ENCODE measurements around the gene CPED1. TPM values are rescaled to one million over a fixed set of nuclear protein-coding genes. Genes with fewer than 3 reads are reported as not detected.

CPED1 gene
- total and polyA plus RNA-seq, 2 experiments from 2014 or later: 0.17 to 0.47 TPM

DNA sequence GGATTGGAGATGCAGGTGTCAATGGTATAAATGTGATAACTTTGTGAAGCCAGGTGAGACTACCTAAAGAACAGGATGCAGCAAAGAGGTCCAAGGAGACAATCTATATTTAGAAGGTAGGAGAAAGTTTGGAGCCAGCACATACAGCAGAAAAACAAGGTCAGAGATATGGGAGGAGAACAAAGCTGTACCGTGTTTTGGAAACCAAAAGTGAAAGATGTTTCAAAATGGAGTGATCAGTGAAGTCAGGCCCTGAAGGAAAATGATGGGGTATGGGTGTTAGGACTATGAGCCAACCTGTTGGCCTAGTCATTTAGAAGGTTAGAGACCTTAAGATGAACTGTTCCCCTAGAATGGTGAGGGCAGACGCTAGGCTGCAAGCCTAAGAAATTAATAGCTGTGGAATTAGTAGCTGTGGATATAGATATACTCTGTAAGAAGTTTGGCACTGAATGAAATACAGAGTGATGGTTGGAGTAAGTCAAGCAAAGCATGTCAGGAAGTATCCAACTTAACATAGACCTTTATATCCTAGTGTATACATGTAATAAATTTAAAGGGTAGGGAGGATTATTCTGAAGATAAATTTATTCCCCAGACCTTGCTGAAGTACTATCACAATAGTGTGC, 190.5 kb downstream of the CPED1 start (continued):
- TF ChIP-seq NANOG (IDR thresholded peaks at IDR 0.05; ENCODE audit: borderline replicate concordance): no peak
- TF ChIP-seq, protein P1, sequence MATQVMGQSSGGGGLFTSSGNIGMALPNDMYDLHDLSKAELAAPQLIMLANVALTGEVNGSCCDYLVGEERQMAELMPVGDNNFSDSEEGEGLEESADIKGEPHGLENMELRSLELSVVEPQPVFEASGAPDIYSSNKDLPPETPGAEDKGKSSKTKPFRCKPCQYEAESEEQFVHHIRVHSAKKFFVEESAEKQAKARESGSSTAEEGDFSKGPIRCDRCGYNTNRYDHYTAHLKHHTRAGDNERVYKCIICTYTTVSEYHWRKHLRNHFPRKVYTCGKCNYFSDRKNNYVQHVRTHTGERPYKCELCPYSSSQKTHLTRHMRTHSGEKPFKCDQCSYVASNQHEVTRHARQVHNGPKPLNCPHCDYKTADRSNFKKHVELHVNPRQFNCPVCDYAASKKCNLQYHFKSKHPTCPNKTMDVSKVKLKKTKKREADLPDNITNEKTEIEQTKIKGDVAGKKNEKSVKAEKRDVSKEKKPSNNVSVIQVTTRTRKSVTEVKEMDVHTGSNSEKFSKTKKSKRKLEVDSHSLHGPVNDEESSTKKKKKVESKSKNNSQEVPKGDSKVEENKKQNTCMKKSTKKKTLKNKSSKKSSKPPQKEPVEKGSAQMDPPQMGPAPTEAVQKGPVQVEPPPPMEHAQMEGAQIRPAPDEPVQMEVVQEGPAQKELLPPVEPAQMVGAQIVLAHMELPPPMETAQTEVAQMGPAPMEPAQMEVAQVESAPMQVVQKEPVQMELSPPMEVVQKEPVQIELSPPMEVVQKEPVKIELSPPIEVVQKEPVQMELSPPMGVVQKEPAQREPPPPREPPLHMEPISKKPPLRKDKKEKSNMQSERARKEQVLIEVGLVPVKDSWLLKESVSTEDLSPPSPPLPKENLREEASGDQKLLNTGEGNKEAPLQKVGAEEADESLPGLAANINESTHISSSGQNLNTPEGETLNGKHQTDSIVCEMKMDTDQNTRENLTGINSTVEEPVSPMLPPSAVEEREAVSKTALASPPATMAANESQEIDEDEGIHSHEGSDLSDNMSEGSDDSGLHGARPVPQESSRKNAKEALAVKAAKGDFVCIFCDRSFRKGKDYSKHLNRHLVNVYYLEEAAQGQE (IDR thresholded peaks at IDR 0.05; ENCODE audit: unreplicated experiment): no peak
- no peak for TF ChIP-seq STAT1 (IDR thresholded peaks at IDR 0.05; ENCODE audit: unreplicated experiment)

GRCh38 chr7:121180436-121181063, 192.0 kb downstream of the CPED1 start:
- Histone ChIP-seq H3K79me2 (replicated peaks; ENCODE audit: insufficient read depth) (no peaks in the 10 kb centered on the region), H3F3A (replicated peaks; ENCODE audit: low read depth) (no peaks in the 10 kb centered on the region), H3K27me3 (ENCODE audit: insufficient read depth) (no peaks in the 10 kb centered on the region), H3K36me3 (ENCODE audit: insufficient read depth) (no peaks in the 10 kb centered on the region), H3K4me3 (no peak overlapping the region), H3K4me2 (no peak overlapping the region), H3K9me2 (ENCODE audit: insufficient read depth) (no peaks in the 10 kb centered on the region), H4K20me1 (replicated peaks; ENCODE audit: insufficient read depth) (no peaks in the 10 kb centered on the region), H3K4me1 (ENCODE audit: insufficient read depth) (no peaks in the 10 kb centered on the region), H2AFZ (no peak overlapping the region), H3K27ac (ENCODE audit: low read depth) (no peak overlapping the region)
- Mint-ChIP-seq H3K4me3 (no peak overlapping the region), H3K4me1 (no peaks in the 10 kb centered on the region), H3K27ac (no peak overlapping the region), H3K36me3 (ENCODE audit: low read depth) (no peaks in the 10 kb centered on the region), H3K27me3 (ENCODE audit: insufficient read depth, low read depth, poor library complexity) (no peaks in the 10 kb centered on the region), H3K9me3 (no peaks in the 10 kb centered on the region)
- DNase-seq (ENCODE audit: low spot score) (no peak), ATAC-seq (no peak)
- TF ChIP-seq JUNB (IDR thresholded peaks at IDR 0.05; ENCODE audit: unreplicated experiment): no peak
- no peak for TF ChIP-seq ZNF331 (CRISPR knock-in tag; IDR thresholded peaks at IDR 0.05; ENCODE audit: low read depth)
- TF ChIP-seq CREB1 (CRISPR knock-in tag; IDR thresholded peaks at IDR 0.05; ENCODE audit: low read depth): no peak
- TF ChIP-seq, protein P2, sequence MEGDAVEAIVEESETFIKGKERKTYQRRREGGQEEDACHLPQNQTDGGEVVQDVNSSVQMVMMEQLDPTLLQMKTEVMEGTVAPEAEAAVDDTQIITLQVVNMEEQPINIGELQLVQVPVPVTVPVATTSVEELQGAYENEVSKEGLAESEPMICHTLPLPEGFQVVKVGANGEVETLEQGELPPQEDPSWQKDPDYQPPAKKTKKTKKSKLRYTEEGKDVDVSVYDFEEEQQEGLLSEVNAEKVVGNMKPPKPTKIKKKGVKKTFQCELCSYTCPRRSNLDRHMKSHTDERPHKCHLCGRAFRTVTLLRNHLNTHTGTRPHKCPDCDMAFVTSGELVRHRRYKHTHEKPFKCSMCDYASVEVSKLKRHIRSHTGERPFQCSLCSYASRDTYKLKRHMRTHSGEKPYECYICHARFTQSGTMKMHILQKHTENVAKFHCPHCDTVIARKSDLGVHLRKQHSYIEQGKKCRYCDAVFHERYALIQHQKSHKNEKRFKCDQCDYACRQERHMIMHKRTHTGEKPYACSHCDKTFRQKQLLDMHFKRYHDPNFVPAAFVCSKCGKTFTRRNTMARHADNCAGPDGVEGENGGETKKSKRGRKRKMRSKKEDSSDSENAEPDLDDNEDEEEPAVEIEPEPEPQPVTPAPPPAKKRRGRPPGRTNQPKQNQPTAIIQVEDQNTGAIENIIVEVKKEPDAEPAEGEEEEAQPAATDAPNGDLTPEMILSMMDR (conservative IDR thresholded peaks at IDR 0.05; ENCODE audit: low read depth in 2 of 2): no peak
- TF ChIP-seq STAT1 (IDR thresholded peaks at IDR 0.05; ENCODE audit: unreplicated experiment): no peak
- no peak for TF ChIP-seq ZNF114 (CRISPR knock-in tag; IDR thresholded peaks at IDR 0.05)
- no peak for TF ChIP-seq EZH2 (IDR thresholded peaks at IDR 0.05; ENCODE audit: low read depth, unreplicated experiment)
- no peak for TF ChIP-seq POLR2AphosphoS5 (IDR thresholded peaks at IDR 0.05; ENCODE audit: low read depth)
- TF ChIP-seq, protein P1 (IDR thresholded peaks at IDR 0.05; ENCODE audit: unreplicated experiment): no peak

Measured in GM23338 (cell line).